Epithelial cell of esophagus (primary cell): ENCODE results near the gene MYO18B.

ENCODE experiments used
- DNase-seq: peaks from one replicate; pipeline ENCODE4 v3.0.0; 2010; ENCODE audit warnings: low read depth
- H3K4me3 ChIP-seq: 2 replicates; pipeline ENCODE4 v1.5.1; 2011; ENCODE audit warnings: mild to moderate bottlenecking, low read length, control low read depth
- CTCF ChIP-seq: IDR thresholded peaks from 2 replicates; pipeline ENCODE4 v1.5.1; 2011; ENCODE audit warnings: low read depth, mild to moderate bottlenecking, low read length, control low read depth, inconsistent platforms; ENCODE audit not compliant: insufficient read depth; ENCODE audit errors: missing control alignments

Gene MYO18B

GRCh38 chr22:25964961-25965730, 223.2 kb downstream of the MYO18B start:
- TF ChIP-seq CTCF, result no peak
- no peak overlapping the region for H3K4me3 ChIP-seq
- DNase-seq, result no peak

DNA sequence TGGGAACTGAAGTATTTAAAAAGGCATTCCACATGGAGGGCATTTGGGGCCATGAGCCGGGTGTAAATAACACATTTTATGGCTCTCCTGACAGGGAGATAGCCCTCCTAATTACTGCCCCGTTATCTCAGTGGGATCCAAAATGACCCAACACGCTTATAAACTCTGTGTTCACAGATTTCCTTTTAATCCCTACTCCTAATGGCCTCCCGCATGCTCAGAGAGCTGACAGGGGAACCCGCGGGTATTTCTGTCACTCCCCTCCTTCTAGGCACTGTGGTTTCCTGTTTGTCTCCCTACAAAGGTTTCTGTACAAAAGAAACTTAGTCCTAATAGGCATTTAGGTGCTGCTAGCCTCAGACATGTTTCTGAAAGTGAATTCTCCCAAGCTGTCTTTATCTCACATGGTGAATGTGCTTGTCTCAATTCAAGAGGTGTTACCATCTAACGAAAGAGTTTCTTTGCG, 224.5 kb downstream of the MYO18B start:
- no peak for DNase-seq
- TF ChIP-seq CTCF, result no peak

GRCh38 chr22:25969286-25969685, 227.3 kb downstream of the MYO18B start:
- no peak for TF ChIP-seq CTCF

More for the DNA sequence above, 224.5 kb downstream of the MYO18B start:
- no peak overlapping the region for H3K4me3 ChIP-seq

GRCh38 chr22:25969901-25970300, 227.9 kb downstream of the MYO18B start:
- no peak for TF ChIP-seq CTCF
- no peak overlapping the region for H3K4me3 ChIP-seq

More at GRCh38 chr22:25969286-25969685, 227.3 kb downstream of the MYO18B start:
- H3K4me3 ChIP-seq, result no peak overlapping the region
- no peak for DNase-seq

DNA sequence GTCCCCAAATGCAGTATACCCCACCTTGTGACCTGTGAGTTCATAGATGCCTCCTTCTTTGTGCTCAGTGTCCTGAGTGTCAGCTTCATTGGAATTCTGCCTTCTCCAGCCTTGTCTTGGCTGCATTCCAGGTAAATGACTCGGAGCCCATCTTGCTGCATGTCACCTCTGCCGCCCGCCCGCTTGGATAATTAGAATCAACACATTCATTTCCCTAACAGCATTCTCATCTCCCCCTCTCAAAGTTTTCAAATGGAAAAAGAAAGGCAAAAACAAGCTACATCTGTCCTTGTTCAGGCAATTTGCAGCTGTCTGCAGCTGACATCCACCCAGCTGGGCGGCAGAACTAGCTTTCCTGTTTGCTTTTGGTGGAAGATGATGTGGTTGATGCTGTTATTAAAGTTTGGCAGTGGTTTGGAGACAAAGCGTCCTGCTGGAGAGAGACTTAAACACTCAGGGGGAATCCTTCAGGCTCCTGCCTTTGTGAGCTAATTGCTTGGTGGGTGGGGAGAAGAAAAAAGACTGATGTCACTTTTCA, 228.5 kb downstream of the MYO18B start:
- no peak overlapping the region for H3K4me3 ChIP-seq
- no peak for DNase-seq
- TF ChIP-seq CTCF, result no peak

More at GRCh38 chr22:25969901-25970300, 227.9 kb downstream of the MYO18B start:
- DNase-seq, result no peak

DNA sequence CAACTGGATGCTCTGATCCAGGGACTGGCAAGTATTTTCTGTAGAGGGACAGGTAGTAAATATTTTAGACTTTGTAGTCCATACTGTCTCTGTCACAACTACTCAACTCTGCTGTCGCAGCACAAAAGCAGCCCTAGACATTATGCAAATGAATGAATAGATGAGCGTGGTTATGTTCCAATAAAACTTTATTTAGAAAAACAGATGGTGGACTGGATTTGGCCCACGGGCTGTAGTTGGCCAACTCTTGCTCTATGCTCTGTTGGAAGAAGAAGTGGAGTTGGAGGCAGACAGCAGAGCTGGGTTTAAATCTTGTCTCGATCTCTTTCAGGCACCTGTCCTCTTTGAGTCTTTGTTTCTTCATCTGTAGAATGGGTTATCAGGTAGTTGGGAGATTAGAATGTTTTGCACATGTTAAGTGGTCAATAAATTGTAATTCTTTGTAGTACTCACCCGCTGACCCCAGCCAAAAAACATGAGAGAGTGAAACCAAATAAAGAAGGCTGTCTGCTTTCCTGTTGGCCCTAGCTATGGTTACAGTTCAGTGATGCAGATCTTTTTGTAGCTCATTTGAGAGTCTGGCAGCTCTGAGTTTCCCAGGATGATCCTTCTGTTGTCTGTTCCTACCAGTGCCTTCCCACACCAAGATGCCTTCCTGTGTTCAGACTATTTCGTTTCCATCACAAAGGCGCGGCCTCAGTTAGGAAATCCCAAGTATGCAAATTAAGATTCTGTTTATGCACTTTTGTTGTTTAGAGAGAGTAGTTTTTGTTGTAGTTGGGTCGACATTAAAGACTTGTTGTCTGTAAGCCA, 229.2 kb downstream of the MYO18B start:
- no peak for TF ChIP-seq CTCF
- no peak overlapping the region for H3K4me3 ChIP-seq
- no peak for DNase-seq
